ENCODE data around the gene PLTP. TPM values are rescaled to one million over a fixed set of nuclear protein-coding genes. Genes with fewer than 3 reads are reported as not detected.

The PLTP gene
- total and polyA plus RNA-seq, 2 of the 13 experiments (the other 11 are each of a cell fraction or from before 2014, with no cell fraction given), result 16.9 to 28.6 TPM

DNA sequence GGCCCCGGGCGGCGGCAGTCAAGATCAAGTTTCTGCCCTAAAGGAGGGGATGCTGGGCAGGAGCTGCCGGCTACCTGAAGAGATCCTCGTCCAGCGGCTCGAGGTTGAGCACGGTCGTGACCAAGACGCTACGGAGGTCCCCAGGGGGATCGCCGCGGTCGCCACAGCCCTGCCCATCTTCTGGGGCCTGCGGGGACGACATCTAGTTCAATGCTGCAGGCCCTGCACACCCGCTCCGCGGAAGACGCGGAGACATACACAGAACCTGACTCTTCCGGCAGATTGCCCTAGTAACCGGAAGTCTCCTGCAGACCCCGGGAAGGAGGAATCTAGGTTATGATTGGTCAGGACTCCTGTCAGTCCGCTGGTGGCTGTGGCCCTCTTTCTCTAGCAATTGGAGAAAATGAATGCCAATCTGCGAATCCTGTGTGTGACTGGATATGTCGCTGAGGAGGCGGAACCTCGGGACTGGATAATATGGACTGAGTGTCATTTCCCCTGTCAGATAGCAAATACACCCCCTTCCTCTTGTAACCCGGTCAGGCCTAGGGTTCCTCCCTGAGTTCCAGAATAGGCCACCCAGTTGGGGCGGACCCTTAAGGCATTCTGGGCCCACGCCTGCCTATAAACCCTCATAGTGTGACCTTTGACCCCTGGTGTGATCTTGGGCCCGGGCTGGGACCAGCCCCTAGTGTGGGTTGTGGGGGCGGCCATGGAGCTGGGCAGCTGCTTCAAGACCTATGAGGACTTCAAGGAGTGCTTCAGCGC is 54.7 kb downstream of the PLTP start, which contains the start of the genes ACOT8 and ZSWIM3 (continued):
- TF ChIP-seq ATF7-NPFF (CRISPR knock-in tag; IDR thresholded peaks at IDR 0.05; ENCODE audit: low read depth), result no peak; the same call in 1 of the 2 replicates
- TF ChIP-seq SMARCE1 (IDR thresholded peaks at IDR 0.05; ENCODE audit: borderline replicate concordance), result no peak
- no peak; the same call in 1 of the 2 replicates for TF ChIP-seq CBX5 (CRISPR knock-in tag; IDR thresholded peaks at IDR 0.05; ENCODE audit: borderline replicate concordance)
- TF ChIP-seq ZNF275 (CRISPR knock-in tag; IDR thresholded peaks at IDR 0.05; ENCODE audit: borderline replicate concordance), result peak; percentile 86
- TF ChIP-seq ZNF644 (CRISPR knock-in tag; IDR thresholded peaks at IDR 0.05; ENCODE audit: low read depth), result no peak
- TF ChIP-seq ZNF704 (CRISPR knock-in tag; IDR thresholded peaks at IDR 0.05; ENCODE audit: borderline replicate concordance), result peak; percentile 95; the same call in 1 of the 2 replicates
- peak; percentile 90; the same call in 1 of the 2 replicates for TF ChIP-seq KLF12 (CRISPR knock-in tag; IDR thresholded peaks at IDR 0.05; ENCODE audit: borderline replicate concordance)
- TF ChIP-seq RARG (CRISPR knock-in tag; IDR thresholded peaks at IDR 0.05; ENCODE audit: low read depth), result no peak
- no peak for TF ChIP-seq ZBTB7A (CRISPR knock-in tag; IDR thresholded peaks at IDR 0.05)
- peak; percentile 91; the same call in 1 of the 2 replicates for TF ChIP-seq ZNF44 (CRISPR knock-in tag; IDR thresholded peaks at IDR 0.05)
- TF ChIP-seq MED13 (CRISPR knock-in tag; IDR thresholded peaks at IDR 0.05), result no peak; the same call in 1 of the 2 replicates
- TF ChIP-seq ZNF660 (CRISPR knock-in tag; IDR thresholded peaks at IDR 0.05; ENCODE audit: borderline replicate concordance, low read depth), result 0 out of 2 replicates have a peak, but pooled peaks have one; percentile 76
- peak; percentile 48; the same call in 1 of the 2 replicates for TF ChIP-seq SOX5 (CRISPR knock-in tag; IDR thresholded peaks at IDR 0.05; ENCODE audit: borderline replicate concordance)
- TF ChIP-seq ZNF121 (CRISPR knock-in tag; IDR thresholded peaks at IDR 0.05), result 0 out of 2 replicates have a peak, but pooled peaks have one; percentile 0
- no peak for TF ChIP-seq ZNF484 (CRISPR knock-in tag; IDR thresholded peaks at IDR 0.05; ENCODE audit: borderline replicate concordance, low read depth)
- 0 out of 2 replicates have a peak, but pooled peaks have one; percentile 35 for TF ChIP-seq ETV6 (CRISPR knock-in tag; conservative IDR thresholded peaks at IDR 0.05)
- TF ChIP-seq ZNF576 (CRISPR knock-in tag; IDR thresholded peaks at IDR 0.05), result no peak
- TF ChIP-seq FOXO4 (CRISPR knock-in tag; conservative IDR thresholded peaks at IDR 0.05), result no peak
- peak; percentile 84 to 97 for TF ChIP-seq POLR2A (IDR thresholded peaks at IDR 0.05; ENCODE audit: insufficient read depth in 1 of 2, low read depth in 2 of 2, low read length in 2 of 2)
- peak; percentile 100 for TF ChIP-seq NFYB (CRISPR knock-in tag; IDR thresholded peaks at IDR 0.05)
- no peak for TF ChIP-seq TCF7L2 (IDR thresholded peaks at IDR 0.05; ENCODE audit: low read depth, low read length)
- TF ChIP-seq ZNF292 (CRISPR knock-in tag; IDR thresholded peaks at IDR 0.05; ENCODE audit: borderline replicate concordance, low read depth), result no peak; the same call in 1 of the 2 replicates
- TF ChIP-seq, protein P1, sequence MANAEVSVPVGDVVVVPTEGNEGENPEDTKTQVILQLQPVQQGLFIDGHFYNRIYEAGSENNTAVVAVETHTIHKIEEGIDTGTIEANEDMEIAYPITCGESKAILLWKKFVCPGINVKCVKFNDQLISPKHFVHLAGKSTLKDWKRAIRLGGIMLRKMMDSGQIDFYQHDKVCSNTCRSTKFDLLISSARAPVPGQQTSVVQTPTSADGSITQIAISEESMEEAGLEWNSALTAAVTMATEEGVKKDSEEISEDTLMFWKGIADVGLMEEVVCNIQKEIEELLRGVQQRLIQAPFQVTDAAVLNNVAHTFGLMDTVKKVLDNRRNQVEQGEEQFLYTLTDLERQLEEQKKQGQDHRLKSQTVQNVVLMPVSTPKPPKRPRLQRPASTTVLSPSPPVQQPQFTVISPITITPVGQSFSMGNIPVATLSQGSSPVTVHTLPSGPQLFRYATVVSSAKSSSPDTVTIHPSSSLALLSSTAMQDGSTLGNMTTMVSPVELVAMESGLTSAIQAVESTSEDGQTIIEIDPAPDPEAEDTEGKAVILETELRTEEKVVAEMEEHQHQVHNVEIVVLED (CRISPR knock-in tag; IDR thresholded peaks at IDR 0.05; ENCODE audit: borderline replicate concordance), result peak; percentile 69; the same call in 1 of the 2 replicates
- TF ChIP-seq ARID2 (CRISPR knock-in tag; IDR thresholded peaks at IDR 0.05; ENCODE audit: borderline replicate concordance), result peak; percentile 97; the same call in 1 of the 2 replicates

Measured in HepG2 (cell line).